Pancreas (tissue), 10 donors: ENCODE measurements around the gene JKAMP. TPM values are rescaled to one million over a fixed set of nuclear protein-coding genes. Genes with fewer than 3 reads are reported as not detected.
A peak's percentile ranks its signal among the peaks of the same experiment; 100 is the strongest.

ENCODE experiments used
- ATAC-seq, 4 donors: fragments of 200-7000 bp; cut with Tn5 transposase; one replicate each; pipeline versions ENCODE4 v1.8.0 to v1.9.1; 2020; ENCODE audit warnings: mild to moderate bottlenecking in 4 of 4, moderate library complexity in 4 of 4
- DNase-seq, 6 donors: peaks; one replicate each; pipeline ENCODE4 v3.0.0-alpha.2; 2020
- FAIRE-seq: peaks from 2 replicates; lab custom pipeline; 2012; peaks lifted over from hg19 to GRCh38; lab: Jason Lieb, UNC
- H3K27ac ChIP-seq, 4 donors: fragments of 200-600 bp; sonication (generic); 1 replicate in 3 of 4; 2 replicates in 1 of 4; pipeline versions ENCODE4 v1.5.0 to v1.8.0; 2020
- H3K27me3 ChIP-seq, 4 donors: fragments of 200-600 bp; one replicate each; pipeline ENCODE4 v1.8.0; 2021
- H3K36me3 ChIP-seq, 3 donors: fragments of 200-600 bp; sonication (generic) in 1 of 3; one replicate each; pipeline versions ENCODE4 v1.5.0 to v1.8.0; 2020 to 2021
- H3K4me1 ChIP-seq, 3 donors: fragments of 200-600 bp; one replicate each; pipeline ENCODE4 v1.8.0; 2021
- H3K4me3 ChIP-seq, 4 donors: fragments of 200-600 bp; sonication (generic) in 2 of 4; one replicate each; pipeline versions ENCODE4 v1.5.0 to v1.8.0; 2020 to 2021
- H3K9me3 ChIP-seq, 4 donors: fragments of 200-600 bp; one replicate each; pipeline ENCODE4 v1.8.0; 2021
- CTCF ChIP-seq, 4 donors: fragments of 200-600 bp; sonication (generic) in 3 of 4; IDR thresholded peaks; one replicate each; pipeline versions ENCODE4 v1.5.0 to v1.8.0; 2021; ENCODE audit warnings: antibody characterized with exemption in 4 of 4
- WGBS, 2 donors: extraction: QIAGEN DNeasy Blood & Tissue Kit; methylation state at CpG; one replicate each; pipeline ENCODE4 v1.1.7; 2013; 5-methylcytosine and 5-hydroxymethylcytosine counted together
- intact Hi-C, 3 donors: fragments of 100-400 bp; cut with DNase I; formaldehyde crosslinking; loops; one replicate each; pipeline versions ENCODE4 v1.11.1 to v1.14.2; 2022
- polyA plus RNA-seq, 2 donors: library from polyadenylated mRNA; stranded (reverse); fragments of 200-250 nt; gene quantifications; one replicate each; pipeline ENCODE4 v1.2.3, GENCODE V29; 2013
- total RNA-seq, 6 donors: library from RNA; stranded (reverse); fragmentation: NEBNext Ultra II Directional in 4 of 6; extraction: Animal tissue kit (Norgen Biotek cat#: 25700) in 4 of 6; gene quantifications; one replicate each; pipeline versions ENCODE4 v1.2.1 to v1.2.4, GENCODE V29; 2021 to 2023
- donor health status: healthy with polysubstance abuse.
- donor health status: DM: no; HTN: no; CAD: no; lungs with moderate emphysema.
- donor health status: DM: no; HTN: no; CAD: no.
- donor health status: control.
- donor health status: control.
- donor health status: Bipolar disorder and iron deficiency.
- donor health status: DM: yes; HTN: yes; CAD: no.
- donor health status: DM: no; HTN: no; CAD: no.
- donor health status: DM: no; HTN: no; CAD: no.
- donor health status: DM: yes; HTN: yes; CAD: no.

The JKAMP gene
- total and polyA plus RNA-seq, 8 donors = 7.7 to 32.1 (median 13.9) TPM

GRCh38 chr14:59455411-59455810, 28.9 kb upstream of the JKAMP start:
- no peak for ATAC-seq
- no peaks in the 10 kb centered on the region for H3K4me1 ChIP-seq
- H3K36me3 ChIP-seq = no peaks in the 10 kb centered on the region
- no peak overlapping the region for H3K4me3 ChIP-seq
- DNase-seq = no peak
- 90 to 93% methylated on average over 1 of the region's 1 CpG for WGBS, 2 donors
- no peak overlapping the region for H3K27ac ChIP-seq
- no peak for FAIRE-seq
- intact Hi-C loops = loop anchor here in 1 of 3 donors (10.0 kb wide), 1 partner anchor 321 kb away; no protein-coding TSS in a partner anchor
- no peak for TF ChIP-seq CTCF (IDR thresholded peaks at IDR 0.05)
- no peaks in the 10 kb centered on the region for H3K27me3 ChIP-seq
- H3K9me3 ChIP-seq = no peaks in the 10 kb centered on the region

GRCh38 chr14:59458486-59458885, 25.8 kb upstream of the JKAMP start:
- no peaks in the 10 kb centered on the region for H3K36me3 ChIP-seq
- TF ChIP-seq CTCF (IDR thresholded peaks at IDR 0.05) = no peak
- no peak for ATAC-seq
- H3K27me3 ChIP-seq = no peaks in the 10 kb centered on the region
- no peak for FAIRE-seq
- H3K4me1 ChIP-seq = peaks cover 0 to under 1% (median 0%) of the 10 kb centered on the region in 3 donors
- H3K27ac ChIP-seq = no peak overlapping the region
- DNase-seq = no peak
- no peaks in the 10 kb centered on the region for H3K9me3 ChIP-seq
- intact Hi-C loops = loop anchor here in 1 of 3 donors (10.0 kb wide), 1 partner anchor 324 kb away; no protein-coding TSS in a partner anchor
- WGBS, 2 donors = 93 to 100% methylated on average over 2 of the region's 2 CpGs
- H3K4me3 ChIP-seq = no peak overlapping the region

- Histone ChIP-seq H3K4me1 (peaks cover 0 to 5% (median 5%) of the 10 kb centered on the region in 3 donors), H3K27me3 (no peaks in the 10 kb centered on the region), H3K4me3 (no peak overlapping the region), H3K9me3 (no peaks in the 10 kb centered on the region), H3K36me3 (no peaks in the 10 kb centered on the region), H3K27ac (no peak overlapping the region)
- intact Hi-C loops = no loop called here
- ATAC-seq (no peak), FAIRE-seq (no peak), DNase-seq (no peak)
- WGBS, 2 donors = 88 to 92% methylated on average over 1 of the region's 1 CpG
- no peak for TF ChIP-seq CTCF (IDR thresholded peaks at IDR 0.05)
These were observed 23.9 kb upstream of the JKAMP start for GRCh38 chr14:59460378-59460777.

GRCh38 chr14:59461891-59462290, 22.4 kb upstream of the JKAMP start:
- FAIRE-seq (no peak), DNase-seq (no peak), ATAC-seq (no peak)
- H3K4me1 ChIP-seq = peaks cover 0 to 5% (median 5%) of the 10 kb centered on the region in 3 donors
- H3K27ac ChIP-seq = no peak overlapping the region
- no peaks in the 10 kb centered on the region for H3K27me3 ChIP-seq
- H3K4me3 ChIP-seq = no peak overlapping the region
- H3K9me3 ChIP-seq = no peaks in the 10 kb centered on the region
- 77 to 82% methylated on average over 1 of the region's 1 CpG for WGBS, 2 donors
- TF ChIP-seq CTCF (IDR thresholded peaks at IDR 0.05) = no peak
- H3K36me3 ChIP-seq = no peaks in the 10 kb centered on the region
- intact Hi-C loops = no loop called here

- no peaks in the 10 kb centered on the region for H3K36me3 ChIP-seq
- DNase-seq = peak in 4 of 6 donors; percentile 11 to 81 (median 24)
- ATAC-seq = peak in 1 of 4 donors; percentile 37
- no peaks in the 10 kb centered on the region for H3K27me3 ChIP-seq
- no peak for TF ChIP-seq CTCF (IDR thresholded peaks at IDR 0.05)
- intact Hi-C loops = no loop called here
- no peaks in the 10 kb centered on the region for H3K9me3 ChIP-seq
- peak overlapping the region; percentile 56 to 76 (median 64) for H3K27ac ChIP-seq
- peak overlapping the region; percentile 49 to 77 (median 65) for H3K4me3 ChIP-seq
- 31 to 36% methylated on average over 58 to 60 of the region's 60 CpGs for WGBS, 2 donors
- no peak for FAIRE-seq
- peaks cover 0 to 5% (median 5%) of the 10 kb centered on the region in 3 donors for H3K4me1 ChIP-seq
These were observed 20.4 kb upstream of the JKAMP start for GRCh38 chr14:59463787-59464485.
